Measurements from ENCODE around the gene TSPEAR. TPM values are rescaled to one million over a fixed set of nuclear protein-coding genes. Genes with fewer than 3 reads are reported as not detected.

Gene TSPEAR
- total RNA-seq, 1 experiment from 2014 or later: not detected

DNA sequence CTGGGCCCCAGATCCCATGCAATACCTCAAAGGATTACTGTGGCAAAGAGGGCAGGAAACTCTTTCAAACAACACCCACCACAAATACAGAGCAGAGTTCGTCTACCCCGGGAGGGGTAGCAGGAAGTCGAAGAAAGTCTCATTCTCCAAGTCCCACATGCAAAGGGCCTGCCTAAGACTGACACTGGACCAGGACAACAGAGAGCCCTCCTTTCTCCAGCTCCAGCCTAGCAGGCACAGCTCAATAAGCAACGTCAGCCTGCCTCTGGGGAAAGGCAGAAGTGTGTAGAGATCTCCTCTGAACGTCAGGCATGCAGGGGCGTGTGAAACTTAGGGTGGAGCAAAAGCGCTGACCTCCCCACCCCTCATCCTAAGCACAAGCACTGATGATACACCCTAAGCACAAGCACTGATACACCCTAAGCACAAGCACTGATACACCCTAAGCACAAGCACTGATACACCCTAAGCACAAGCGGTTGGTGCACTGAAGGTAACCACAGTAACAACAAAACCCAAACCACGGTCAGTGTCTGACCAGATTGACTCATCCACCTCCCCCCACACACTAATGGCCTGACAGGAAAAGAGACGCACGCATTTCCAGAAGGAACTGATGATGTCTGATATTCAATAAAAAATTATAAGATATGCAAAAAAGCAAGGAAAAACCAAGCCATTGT lies 52.3 kb downstream of the TSPEAR start:
- POLR2A ChIA-PET: no interaction called here
- DNase-seq (ENCODE audit: low read depth, low spot score) (no peak), ATAC-seq (peak; percentile 21; the same call in 1 of the 2 replicates)
- intact Hi-C loops (cut with micrococcal nuclease; ENCODE audit: unreplicated experiment): no loop called here
- TF ChIP-seq SIN3A (IDR thresholded peaks at IDR 0.05; ENCODE audit: borderline replicate concordance, insufficient read depth, low read depth, low read length) (no peak), POLR2AphosphoS5 (IDR thresholded peaks at IDR 0.05; ENCODE audit: low read depth, low read length) (no peak), REST (IDR thresholded peaks at IDR 0.05; ENCODE audit: insufficient read depth in 1 of 2, low read depth in 2 of 2, low read length in 1 of 2) (no peak), TCF7L2 (IDR thresholded peaks at IDR 0.05; ENCODE audit: low read depth, low read length) (no peak)
- TF ChIP-seq, protein P1, sequence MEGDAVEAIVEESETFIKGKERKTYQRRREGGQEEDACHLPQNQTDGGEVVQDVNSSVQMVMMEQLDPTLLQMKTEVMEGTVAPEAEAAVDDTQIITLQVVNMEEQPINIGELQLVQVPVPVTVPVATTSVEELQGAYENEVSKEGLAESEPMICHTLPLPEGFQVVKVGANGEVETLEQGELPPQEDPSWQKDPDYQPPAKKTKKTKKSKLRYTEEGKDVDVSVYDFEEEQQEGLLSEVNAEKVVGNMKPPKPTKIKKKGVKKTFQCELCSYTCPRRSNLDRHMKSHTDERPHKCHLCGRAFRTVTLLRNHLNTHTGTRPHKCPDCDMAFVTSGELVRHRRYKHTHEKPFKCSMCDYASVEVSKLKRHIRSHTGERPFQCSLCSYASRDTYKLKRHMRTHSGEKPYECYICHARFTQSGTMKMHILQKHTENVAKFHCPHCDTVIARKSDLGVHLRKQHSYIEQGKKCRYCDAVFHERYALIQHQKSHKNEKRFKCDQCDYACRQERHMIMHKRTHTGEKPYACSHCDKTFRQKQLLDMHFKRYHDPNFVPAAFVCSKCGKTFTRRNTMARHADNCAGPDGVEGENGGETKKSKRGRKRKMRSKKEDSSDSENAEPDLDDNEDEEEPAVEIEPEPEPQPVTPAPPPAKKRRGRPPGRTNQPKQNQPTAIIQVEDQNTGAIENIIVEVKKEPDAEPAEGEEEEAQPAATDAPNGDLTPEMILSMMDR (IDR thresholded peaks at IDR 0.05): no peak
- no peak overlapping the region for H3K4me3 ChIP-seq (ENCODE audit: low read depth in 2 of 2, low read length in 2 of 2)
- H3K27me3 ChIP-seq (ENCODE audit: control insufficient read depth, insufficient read depth, low read length): no peaks in the 10 kb centered on the region
- BruUV-seq (replicated peaks): no TSS peak
- no peaks in the 10 kb centered on the region for H3K36me3 ChIP-seq (ENCODE audit: control insufficient read depth, insufficient read depth, low read length)
- in situ Hi-C loops (cut with HindIII; ENCODE audit: low pct_unique_long_range_greater_than_20kb, low sequenced_read_pairs): no loop called here
- CTCF ChIA-PET: no interaction called here
- H3K27ac ChIP-seq (ENCODE audit: low read length): no peak overlapping the region
- H3K9me3 ChIP-seq (ENCODE audit: control insufficient read depth, insufficient read depth, low read depth, low read length): no peaks in the 10 kb centered on the region
- H3K4me1 ChIP-seq (ENCODE audit: control insufficient read depth, insufficient read depth, low read length): no peaks in the 10 kb centered on the region

DNA sequence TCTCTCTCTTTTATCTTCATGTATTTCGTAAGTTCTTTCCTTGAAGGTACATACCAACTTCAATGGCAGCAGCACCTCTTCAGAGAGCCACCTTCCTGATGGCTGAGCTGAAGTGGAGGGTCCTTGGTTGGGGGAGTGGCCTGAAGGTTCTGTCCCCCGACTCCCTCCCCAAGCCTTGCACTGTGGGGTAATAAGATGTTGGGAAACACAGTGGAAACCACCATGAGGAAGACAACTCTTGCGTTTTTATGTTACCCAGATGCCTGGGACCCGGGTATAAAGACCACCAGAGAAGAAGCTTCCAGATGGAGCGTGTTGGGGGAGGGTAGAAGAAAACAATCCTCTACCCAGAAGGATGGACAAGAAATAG lies 52.8 kb downstream of the TSPEAR start:
- BruUV-seq (replicated peaks): no TSS peak
- Histone ChIP-seq H3K27me3 (ENCODE audit: control insufficient read depth, insufficient read depth, low read length) (no peaks in the 10 kb centered on the region), H3K27ac (ENCODE audit: low read length) (no peak overlapping the region), H3K36me3 (ENCODE audit: control insufficient read depth, insufficient read depth, low read length) (no peaks in the 10 kb centered on the region), H3K4me3 (ENCODE audit: low read depth in 2 of 2, low read length in 2 of 2) (no peak overlapping the region), H3K9me3 (ENCODE audit: control insufficient read depth, insufficient read depth, low read depth, low read length) (no peaks in the 10 kb centered on the region), H3K4me1 (ENCODE audit: control insufficient read depth, insufficient read depth, low read length) (no peaks in the 10 kb centered on the region)
- TF ChIP-seq POLR2AphosphoS5 (IDR thresholded peaks at IDR 0.05; ENCODE audit: low read depth, low read length): no peak
- no peak for TF ChIP-seq REST (IDR thresholded peaks at IDR 0.05; ENCODE audit: insufficient read depth in 1 of 2, low read depth in 2 of 2, low read length in 1 of 2)
- TF ChIP-seq, protein P1 (IDR thresholded peaks at IDR 0.05): no peak
- no peak for TF ChIP-seq SIN3A (IDR thresholded peaks at IDR 0.05; ENCODE audit: borderline replicate concordance, insufficient read depth, low read depth, low read length)
- TF ChIP-seq TCF7L2 (IDR thresholded peaks at IDR 0.05; ENCODE audit: low read depth, low read length): no peak
- ChIA-PET CTCF (no interaction called here), POLR2A (no interaction called here)
- intact Hi-C loops (cut with micrococcal nuclease; ENCODE audit: unreplicated experiment): no loop called here
- in situ Hi-C loops (cut with HindIII; ENCODE audit: low pct_unique_long_range_greater_than_20kb, low sequenced_read_pairs): no loop called here
- ATAC-seq: no peak
- no peak for DNase-seq (ENCODE audit: low read depth, low spot score)
